Endothelial cell of umbilical vein (primary cell): Measurements from ENCODE around the gene BRAT1. TPM values are rescaled to one million over a fixed set of nuclear protein-coding genes. Genes with fewer than 3 reads are reported as not detected.

ENCODE experiments used
- BruUV-seq: library from RNA; stranded (reverse); fragments of 400-500 nt; replicated peaks from 2 replicates; lab custom pipeline; 2021; lab: Mats Ljungman, UMichigan
- CTCF ChIA-PET: fragments of 300-600, 350-600 bp; sonication (Branson Sonifier 250); formaldehyde crosslinking; loops from one replicate; lab custom pipeline; 2021; ENCODE audit warnings: antibody characterized with exemption, inconsistent platforms; lab: Charles Lee
- POLR2A ChIA-PET: fragments of 300-600, 350-600 bp; sonication (Branson Sonifier 250); formaldehyde crosslinking; loops from one replicate; lab custom pipeline; 2021; ENCODE audit warnings: antibody characterized with exemption, inconsistent platforms; lab: Charles Lee
- DNase-seq: peaks from one replicate; pipeline ENCODE4 v3.0.0-alpha.2; 2011; ENCODE audit warnings: low read depth, low spot score
- FAIRE-seq: peaks from 2 replicates; lab custom pipeline; 2011; peaks lifted over from hg19 to GRCh38; lab: Jason Lieb, UNC
- H2AFZ ChIP-seq: 2 replicates; pipeline ENCODE4 v1.6.0; 2012; ENCODE audit warnings: low read depth, low read length, control low read depth, inconsistent platforms
- H3K27ac ChIP-seq: 2 replicates; pipeline ENCODE4 v1.5.1; 2011; ENCODE audit warnings: low read depth, mild to moderate bottlenecking, control low read depth, low read length, moderate library complexity; ENCODE audit not compliant: insufficient read depth
- H3K27me3 ChIP-seq, 2 experiments: 2 replicates each; pipeline versions ENCODE4 v1.6.0 to v1.6.1; 2011; ENCODE audit warnings: low read length in 2 of 2, mixed read lengths in 1 of 2; ENCODE audit not compliant: control insufficient read depth in 2 of 2, insufficient read depth in 2 of 2
- H3K36me3 ChIP-seq, 2 experiments: 2 replicates in 1 of 2; 3 replicates in 1 of 2; pipeline ENCODE4 v1.5.1; 2011; ENCODE audit warnings: low read length in 2 of 2, mild to moderate bottlenecking in 1 of 2, moderate library complexity in 1 of 2; ENCODE audit not compliant: control insufficient read depth in 2 of 2, insufficient read depth in 2 of 2; ENCODE audit errors: extremely low read depth in 1 of 2
- H3K4me1 ChIP-seq: 3 replicates; pipeline ENCODE4 v1.5.1; 2011; ENCODE audit warnings: mild to moderate bottlenecking, low read length; ENCODE audit not compliant: control insufficient read depth, insufficient read depth; ENCODE audit errors: extremely low read depth
- H3K4me2 ChIP-seq: 2 replicates; pipeline ENCODE4 v1.6.1; 2011; ENCODE audit warnings: low read length, control low read depth, mixed read lengths; ENCODE audit not compliant: insufficient read depth
- H3K4me3 ChIP-seq, 3 experiments: fragments of 200-600 bp in 1 of 3; sonication (generic), shearing (Covaris generic) in 1 of 3; replicated peaks in 1 of 3; 2 replicates each; pipeline ENCODE4 v1.5.1; 2011 to 2016; ENCODE audit warnings: control low read depth in 3 of 3, low read length in 3 of 3, mild to moderate bottlenecking in 2 of 3, inconsistent platforms in 1 of 3, low read depth in 1 of 3, moderate library complexity in 1 of 3; ENCODE audit not compliant: insufficient read depth in 1 of 3
- H3K79me2 ChIP-seq: 2 replicates; pipeline ENCODE4 v1.6.0; 2012; ENCODE audit warnings: low read length, inconsistent platforms; ENCODE audit not compliant: control insufficient read depth, insufficient read depth
- H3K9ac ChIP-seq: replicated peaks from 2 replicates; pipeline ENCODE3; 2011; ENCODE audit warnings: low read length, control low read depth; ENCODE audit not compliant: insufficient read depth; ENCODE audit errors: extremely low read depth
- H3K9me1 ChIP-seq: replicated peaks from 3 replicates; pipeline ENCODE4 v1.6.0; 2011; ENCODE audit warnings: mild to moderate bottlenecking, low read length; ENCODE audit not compliant: control insufficient read depth, insufficient read depth; ENCODE audit errors: extremely low read depth
- H3K9me3 ChIP-seq: replicated peaks from 2 replicates; pipeline ENCODE4 v1.5.1; 2012; ENCODE audit warnings: low read length, inconsistent platforms; ENCODE audit not compliant: control insufficient read depth, insufficient read depth
- H4K20me1 ChIP-seq: replicated peaks from 2 replicates; pipeline ENCODE3; 2011; ENCODE audit warnings: mild to moderate bottlenecking, low read length; ENCODE audit not compliant: control insufficient read depth, insufficient read depth; ENCODE audit errors: extremely low read depth
- CTCF ChIP-seq, 2 donors: IDR thresholded peaks; 1 replicate in 1 of 2; 2 replicates in 1 of 2; pipeline ENCODE4 v1.5.1; 2011; ENCODE audit warnings: low read length in 2 of 2, mild to moderate bottlenecking in 2 of 2, moderate library complexity in 2 of 2, control low read depth in 1 of 2, inconsistent platforms in 1 of 2, low read depth in 1 of 2; ENCODE audit not compliant: insufficient read depth in 1 of 2; ENCODE audit errors: extremely low read depth in 1 of 2
- EZH2 ChIP-seq: IDR thresholded peaks from 2 replicates; pipeline ENCODE4 v1.6.1; 2012; ENCODE audit warnings: borderline replicate concordance, low read depth, mild to moderate bottlenecking, moderate library complexity, low read length, inconsistent platforms; ENCODE audit not compliant: severe bottlenecking
- FOS ChIP-seq: IDR thresholded peaks from 2 replicates; pipeline ENCODE4 v1.6.1; 2011; ENCODE audit warnings: mild to moderate bottlenecking, low read length, moderate library complexity, borderline replicate concordance; ENCODE audit not compliant: insufficient read depth
- GATA2 ChIP-seq: IDR thresholded peaks from 2 replicates; pipeline ENCODE4 v1.7.0; 2011; ENCODE audit warnings: low read depth, mild to moderate bottlenecking, moderate library complexity, mixed read lengths, low read length; ENCODE audit not compliant: insufficient read length, insufficient read depth
- JUN ChIP-seq: IDR thresholded peaks from 2 replicates; pipeline ENCODE4 v1.6.1; 2011; ENCODE audit warnings: borderline replicate concordance, low read depth; ENCODE audit not compliant: insufficient read length, insufficient read depth
- MYC ChIP-seq: IDR thresholded peaks from one replicate; pipeline ENCODE4 v1.6.1; 2011; ENCODE audit warnings: mild to moderate bottlenecking, low read depth, low read length
- POLR2A ChIP-seq: IDR thresholded peaks from 2 replicates; pipeline ENCODE4 v1.6.1; 2012; ENCODE audit warnings: low read depth, mild to moderate bottlenecking, control low read depth, low read length
- POLR2AphosphoS5 ChIP-seq: IDR thresholded peaks from 2 replicates; pipeline ENCODE4 v1.6.1; 2012; ENCODE audit warnings: low read depth, mild to moderate bottlenecking, control low read depth, low read length, moderate library complexity; ENCODE audit not compliant: insufficient read depth
- dilution Hi-C: fragments of 300-500 bp; cut with MboI; formaldehyde crosslinking; loops from one replicate; pipeline ENCODE4 v1.15.0; 2019; ENCODE audit warnings: low sequenced_read_pairs; ENCODE audit not compliant: extremely low pct_ligation_motif_present
- intact Hi-C: fragments of 100-400 bp; cut with micrococcal nuclease; formaldehyde crosslinking; loops from one replicate; pipeline ENCODE4 v1.10.0; 2022
- polyA plus RNA-seq, 4 experiments: library from polyadenylated mRNA; depleted of rRNA in 3 of 4; stranded (reverse) in 3 of 4; unstranded in 1 of 4; fragments of >200 nt; gene quantifications; 2 replicates each; pipeline versions ENCODE4 v1.2.1 to v1.2.3, GENCODE V29; 2011 to 2012; ENCODE audit warnings: missing spikeins in 1 of 4
- total RNA-seq: library from RNA; stranded (reverse); gene quantifications from 2 replicates; pipeline ENCODE4 v1.2.3, GENCODE V29; 2021
- TF ChIP-seq, protein P1 (sequence below): IDR thresholded peaks from 2 replicates; pipeline ENCODE4 v1.6.1; 2011; ENCODE audit not compliant: insufficient read depth, insufficient read length

The BRAT1 gene
- total and polyA plus RNA-seq, 2 donors (not counting 3 experiments of a cell fraction or from before 2014, with no cell fraction given), result 31.1 to 31.6 TPM

DNA sequence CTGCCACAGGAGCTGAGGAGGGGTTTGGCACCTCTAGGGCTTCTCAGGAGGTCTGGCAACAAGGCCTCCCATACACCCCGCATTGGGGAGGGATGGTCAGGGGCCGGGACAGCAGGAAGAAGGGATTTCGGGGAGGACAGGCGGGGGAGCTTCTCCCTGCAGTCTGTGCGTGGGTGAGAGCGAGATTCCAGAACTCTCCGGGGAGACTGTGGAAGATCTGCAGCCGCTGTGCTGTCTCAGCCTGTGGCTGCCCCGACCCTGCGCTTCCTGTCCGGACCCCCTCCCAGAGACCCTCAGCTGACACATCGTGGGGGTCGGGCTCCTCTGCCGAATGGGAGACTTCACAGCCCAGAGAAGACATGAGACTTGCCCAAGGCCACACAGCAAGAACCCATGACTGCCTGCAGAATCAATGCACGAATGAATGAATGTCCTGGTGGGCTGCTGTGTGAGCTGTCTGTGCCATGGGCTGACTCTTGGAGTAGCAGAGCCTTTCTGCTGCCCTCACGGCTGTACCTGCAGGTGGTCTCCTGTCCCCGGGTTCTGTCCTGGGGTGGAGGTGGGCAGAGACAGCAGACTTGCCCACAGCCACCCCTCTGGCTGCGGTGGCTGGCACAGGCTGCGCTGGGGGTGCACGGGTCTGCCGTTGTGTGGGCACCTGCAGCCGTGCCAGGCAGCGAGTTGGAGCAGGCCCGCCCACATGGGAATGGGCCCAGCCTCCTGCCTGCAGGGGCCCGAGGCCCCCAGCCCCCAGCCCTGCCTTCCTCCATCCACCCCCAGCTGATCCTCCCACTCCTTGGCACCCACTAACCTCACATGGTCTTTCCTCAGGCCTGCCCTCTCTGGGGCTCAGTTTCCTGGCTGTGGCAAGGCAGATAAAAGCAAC is 52.0 kb downstream of the BRAT1 start:
- no TSS peak for BruUV-seq
- Histone ChIP-seq H3K4me2 (no peak overlapping the region), H3K4me3 (no peak overlapping the region), H3K9me3 (no peaks in the 10 kb centered on the region), H3K36me3 (no peaks in the 10 kb centered on the region), H3K27me3 (no peaks in the 10 kb centered on the region), H2AFZ (no peak overlapping the region), H3K9ac (no peak overlapping the region), H3K9me1 (no peaks in the 10 kb centered on the region), H3K4me1 (no peaks in the 10 kb centered on the region), H3K79me2 (no peaks in the 10 kb centered on the region), H3K27ac (no peak overlapping the region), H4K20me1 (no peaks in the 10 kb centered on the region)
- intact Hi-C loops, result no loop called here
- FAIRE-seq, result no peak
- dilution Hi-C loops, result no loop called here
- CTCF ChIA-PET, result no interaction called here
- TF ChIP-seq CTCF (IDR thresholded peaks at IDR 0.05; ENCODE audit: extremely low read depth in 1 of 2, insufficient read depth in 1 of 2, low read depth in 1 of 2, low read length in 2 of 2) (no peak), POLR2AphosphoS5 (no peak), POLR2A (no peak), MYC (no peak), EZH2 (no peak), GATA2 (no peak), JUN (no peak), FOS (no peak)
- TF ChIP-seq, protein P1, sequence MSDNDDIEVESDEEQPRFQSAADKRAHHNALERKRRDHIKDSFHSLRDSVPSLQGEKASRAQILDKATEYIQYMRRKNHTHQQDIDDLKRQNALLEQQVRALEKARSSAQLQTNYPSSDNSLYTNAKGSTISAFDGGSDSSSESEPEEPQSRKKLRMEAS, result no peak
- POLR2A ChIA-PET, result no interaction called here
- DNase-seq, result no peak
